H9 (cell line): ENCODE measurements around the gene DIS3L2. TPM values are rescaled to one million over a fixed set of nuclear protein-coding genes. Genes with fewer than 3 reads are reported as not detected.

Experiments
- DNase-seq: peaks from one replicate; pipeline ENCODE4 v3.0.0-alpha.2; 2017
- H2AFZ ChIP-seq: one replicate; pipeline ENCODE4 v1.6.1; 2013; ENCODE audit warnings: mild to moderate bottlenecking, low read length, control low read depth, moderate library complexity
- H2AK5ac ChIP-seq: 2 replicates; pipeline ENCODE4 v1.6.1; 2013; ENCODE audit warnings: low read length, control low read depth, mixed read lengths; ENCODE audit not compliant: insufficient read length
- H2BK120ac ChIP-seq: one replicate; pipeline ENCODE4 v1.6.1; 2013; ENCODE audit warnings: low read depth, mild to moderate bottlenecking, low read length, control low read depth, inconsistent platforms; ENCODE audit not compliant: poor library complexity, severe bottlenecking
- H2BK12ac ChIP-seq: 2 replicates; pipeline ENCODE4 v1.6.1; 2013; ENCODE audit warnings: low read length, control low read depth, mixed read lengths, low read depth; ENCODE audit not compliant: insufficient read length
- H2BK15ac ChIP-seq: 2 replicates; pipeline ENCODE4 v1.6.1; 2013; ENCODE audit warnings: low read depth, low read length, control low read depth
- H2BK20ac ChIP-seq: one replicate; pipeline ENCODE4 v1.6.1; 2013; ENCODE audit warnings: low read depth, mild to moderate bottlenecking, low read length, control low read depth, inconsistent platforms; ENCODE audit not compliant: poor library complexity, severe bottlenecking
- H2BK5ac ChIP-seq: 2 replicates; pipeline ENCODE4 v1.6.1; 2013; ENCODE audit warnings: low read length, control low read depth, mixed read lengths; ENCODE audit not compliant: insufficient read length
- H3K14ac ChIP-seq: 2 replicates; pipeline ENCODE4 v1.6.1; 2013; ENCODE audit warnings: low read length, control low read depth; ENCODE audit not compliant: insufficient read depth
- H3K18ac ChIP-seq: 2 replicates; pipeline ENCODE4 v1.6.1; 2013; ENCODE audit warnings: low read depth, mild to moderate bottlenecking, mixed read lengths, low read length, control low read depth; ENCODE audit not compliant: insufficient read length
- H3K23ac ChIP-seq: 2 replicates; pipeline ENCODE4 v1.6.1; 2013; ENCODE audit warnings: low read length, control low read depth, mixed read lengths, low read depth; ENCODE audit not compliant: insufficient read length
- H3K23me2 ChIP-seq: 2 replicates; pipeline ENCODE4 v1.6.1; 2013; ENCODE audit warnings: low read depth, mild to moderate bottlenecking, mixed read lengths, low read length, control low read depth; ENCODE audit not compliant: insufficient read length, poor library complexity, severe bottlenecking
- H3K27ac ChIP-seq: 2 replicates; pipeline ENCODE4 v1.5.1; 2013; ENCODE audit warnings: low read length, control low read depth, mixed read lengths, low read depth; ENCODE audit not compliant: insufficient read length
- H3K27me3 ChIP-seq: 2 replicates; pipeline ENCODE4 v1.6.1; 2013; ENCODE audit warnings: low read length, control low read depth, inconsistent platforms; ENCODE audit not compliant: insufficient read depth
- H3K4ac ChIP-seq: 2 replicates; pipeline ENCODE4 v1.6.1; 2013; ENCODE audit warnings: low read depth, mild to moderate bottlenecking, control low read depth, inconsistent platforms, low read length, moderate library complexity
- H3K4me1 ChIP-seq: 2 replicates; pipeline ENCODE4 v1.6.1; 2013; ENCODE audit warnings: low read length, control low read depth, inconsistent platforms; ENCODE audit not compliant: insufficient read depth
- H3K4me2 ChIP-seq: 2 replicates; pipeline ENCODE4 v1.6.1; 2013; ENCODE audit warnings: low read length, control low read depth, mixed read lengths; ENCODE audit not compliant: insufficient read length, insufficient read depth
- H3K56ac ChIP-seq: 2 replicates; pipeline ENCODE4 v1.6.1; 2013; ENCODE audit warnings: low read depth, mild to moderate bottlenecking, mixed read lengths, low read length, control low read depth; ENCODE audit not compliant: insufficient read length
- H3K79me1 ChIP-seq: 2 replicates; pipeline ENCODE4 v1.6.1; 2013; ENCODE audit warnings: low read depth, mild to moderate bottlenecking, moderate library complexity, low read length, control low read depth, inconsistent platforms; ENCODE audit not compliant: insufficient read depth, poor library complexity, severe bottlenecking
- H3K79me2 ChIP-seq: 2 replicates; pipeline ENCODE4 v1.6.1; 2013; ENCODE audit warnings: low read length, control low read depth, inconsistent platforms; ENCODE audit not compliant: insufficient read depth
- H3K9ac ChIP-seq: 2 replicates; pipeline ENCODE4 v1.6.1; 2013; ENCODE audit warnings: low read length, control low read depth, mixed read lengths; ENCODE audit not compliant: insufficient read length; ENCODE audit errors: extremely low read depth
- H3K9me3 ChIP-seq: one replicate; pipeline ENCODE4 v1.6.1; 2013; ENCODE audit warnings: low read depth, low read length, inconsistent platforms; ENCODE audit not compliant: control insufficient read depth
- H3T11ph ChIP-seq: one replicate; pipeline ENCODE4 v1.6.1; 2013; ENCODE audit warnings: mild to moderate bottlenecking, low read length, control low read depth, inconsistent platforms
- H4K20me1 ChIP-seq: one replicate; pipeline ENCODE4 v1.6.1; 2013; ENCODE audit not compliant: control insufficient read depth, insufficient read length, insufficient read depth
- H4K5ac ChIP-seq: 2 replicates; pipeline ENCODE4 v1.6.1; 2013; ENCODE audit warnings: low read depth, mild to moderate bottlenecking, mixed read lengths, low read length, control low read depth; ENCODE audit not compliant: insufficient read length
- H4K8ac ChIP-seq: replicated peaks from 2 replicates; pipeline ENCODE4 v1.6.1; 2013; ENCODE audit warnings: low read length, control low read depth, mixed read lengths, low read depth; ENCODE audit not compliant: insufficient read length
- H4K91ac ChIP-seq: 2 replicates; pipeline ENCODE4 v1.6.1; 2013; ENCODE audit warnings: low read depth, mild to moderate bottlenecking, moderate library complexity, mixed read lengths, low read length, control low read depth; ENCODE audit not compliant: insufficient read length
- H3K27ac Mint-ChIP-seq, 3 experiments: 2 replicates in 2 of 3; 3 replicates in 1 of 3; pipeline ENCODE4 v1.8.0; 2020 to 2021; ENCODE audit warnings: mixed read lengths in 3 of 3, mild to moderate bottlenecking in 1 of 3, moderate library complexity in 1 of 3
- H3K27me3 Mint-ChIP-seq: 2 replicates; pipeline ENCODE4 v1.8.0; 2021; ENCODE audit warnings: low read depth, mild to moderate bottlenecking, moderate library complexity, mixed read lengths
- H3K36me3 Mint-ChIP-seq, 3 experiments: 2 replicates in 2 of 3; 3 replicates in 1 of 3; pipeline ENCODE4 v1.8.0; 2020 to 2021; ENCODE audit warnings: low read depth in 3 of 3, mixed read lengths in 3 of 3; ENCODE audit not compliant: insufficient read depth in 1 of 3
- H3K4me1 Mint-ChIP-seq, 2 experiments: 2 replicates each; pipeline ENCODE4 v1.8.0; 2020; ENCODE audit warnings: mixed read lengths in 2 of 2
- H3K4me3 Mint-ChIP-seq, 2 experiments: 2 replicates in 1 of 2; 3 replicates in 1 of 2; pipeline ENCODE4 v1.8.0; 2020 to 2021; ENCODE audit warnings: mild to moderate bottlenecking in 2 of 2, mixed read lengths in 2 of 2, moderate library complexity in 1 of 2
- H3K9me3 Mint-ChIP-seq, 2 experiments: 2 replicates in 1 of 2; 3 replicates in 1 of 2; pipeline ENCODE4 v1.8.0; 2020; ENCODE audit warnings: mild to moderate bottlenecking in 2 of 2, mixed read lengths in 2 of 2, moderate library complexity in 1 of 2
- WGBS: extraction: QIAGEN DNeasy Blood & Tissue Kit; methylation state at CpG from one replicate; pipeline ENCODE4 v1.1.7; 2013; ENCODE audit warnings: missing lambda C conversion rate, low lambda C conversion rate, mixed read lengths; ENCODE audit not compliant: insufficient read length; ENCODE audit errors: extremely low coverage; 5-methylcytosine and 5-hydroxymethylcytosine counted together
- total RNA-seq: library from RNA; stranded (reverse); gene quantifications from 2 replicates; pipeline ENCODE4 v1.2.1, GENCODE V29; 2021
- TF ChIP-seq, protein P1 (sequence below): fragments of 200-600 bp; sonication (generic); conservative IDR thresholded peaks from 3 replicates; pipeline ENCODE4 v1.8.0; 2021; ENCODE audit warnings: antibody characterized with exemption, mild to moderate bottlenecking

The DIS3L2 gene
- total RNA-seq, 1 experiment from 2014 or later: 28.1 TPM

DNA sequence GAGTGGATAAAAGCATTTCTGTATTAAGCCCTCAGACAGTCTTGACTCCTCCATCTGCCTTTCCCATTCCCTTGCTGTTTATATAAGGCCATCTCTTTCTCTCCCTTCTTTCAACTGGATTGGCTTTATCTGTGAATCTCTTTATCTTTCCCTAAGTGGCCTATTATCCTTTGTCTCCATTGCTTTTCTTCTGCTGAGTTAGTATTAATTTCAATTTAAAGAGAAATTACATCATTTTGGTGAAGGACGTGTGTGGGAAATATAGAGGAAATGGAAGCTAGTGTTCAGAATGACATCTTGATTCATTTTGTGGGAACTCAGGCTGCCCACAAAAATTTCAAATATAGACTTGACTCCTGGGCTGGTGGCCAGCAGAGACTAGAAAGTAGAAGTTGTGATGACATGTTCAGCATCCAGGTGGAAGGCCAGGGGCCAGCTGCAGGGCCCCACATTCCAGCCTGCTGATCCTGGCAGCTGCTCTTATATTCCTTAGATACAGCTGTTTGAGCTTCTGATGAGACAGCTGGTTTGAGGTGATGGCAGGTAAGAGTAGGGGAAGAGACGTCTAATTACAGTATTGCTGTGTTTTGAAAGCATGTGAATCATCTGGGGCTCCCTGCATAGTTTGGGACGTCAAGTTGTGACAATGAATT, 52.3 kb downstream of the DIS3L2 start:
- Histone ChIP-seq H3K27me3 (no peaks in the 10 kb centered on the region), H2AFZ (no peak overlapping the region), H3K56ac (no peak overlapping the region), H3K14ac (no peak overlapping the region), H3T11ph (no peak overlapping the region), H3K27ac (no peak overlapping the region), H2BK20ac (no peak overlapping the region), H2BK5ac (no peak overlapping the region), H3K9me3 (no peaks in the 10 kb centered on the region), H4K5ac (no peak overlapping the region), H3K4ac (no peak overlapping the region), H2BK120ac (no peak overlapping the region), H3K18ac (no peak overlapping the region), H4K91ac (no peak overlapping the region), H3K23ac (no peak overlapping the region), H4K8ac (no peak overlapping the region), H3K79me1 (no peaks in the 10 kb centered on the region), H3K79me2 (no peaks in the 10 kb centered on the region), H3K4me2 (no peak overlapping the region), H2BK12ac (no peak overlapping the region), H2AK5ac (no peak overlapping the region), H3K9ac (no peak overlapping the region), H3K23me2 (no peaks in the 10 kb centered on the region), H3K4me1 (0 out of 2 replicates have a peak, but pooled peaks cover 3% of the 10 kb centered on the region), H2BK15ac (no peak overlapping the region), H4K20me1 (no peaks in the 10 kb centered on the region)
- TF ChIP-seq, protein P1, sequence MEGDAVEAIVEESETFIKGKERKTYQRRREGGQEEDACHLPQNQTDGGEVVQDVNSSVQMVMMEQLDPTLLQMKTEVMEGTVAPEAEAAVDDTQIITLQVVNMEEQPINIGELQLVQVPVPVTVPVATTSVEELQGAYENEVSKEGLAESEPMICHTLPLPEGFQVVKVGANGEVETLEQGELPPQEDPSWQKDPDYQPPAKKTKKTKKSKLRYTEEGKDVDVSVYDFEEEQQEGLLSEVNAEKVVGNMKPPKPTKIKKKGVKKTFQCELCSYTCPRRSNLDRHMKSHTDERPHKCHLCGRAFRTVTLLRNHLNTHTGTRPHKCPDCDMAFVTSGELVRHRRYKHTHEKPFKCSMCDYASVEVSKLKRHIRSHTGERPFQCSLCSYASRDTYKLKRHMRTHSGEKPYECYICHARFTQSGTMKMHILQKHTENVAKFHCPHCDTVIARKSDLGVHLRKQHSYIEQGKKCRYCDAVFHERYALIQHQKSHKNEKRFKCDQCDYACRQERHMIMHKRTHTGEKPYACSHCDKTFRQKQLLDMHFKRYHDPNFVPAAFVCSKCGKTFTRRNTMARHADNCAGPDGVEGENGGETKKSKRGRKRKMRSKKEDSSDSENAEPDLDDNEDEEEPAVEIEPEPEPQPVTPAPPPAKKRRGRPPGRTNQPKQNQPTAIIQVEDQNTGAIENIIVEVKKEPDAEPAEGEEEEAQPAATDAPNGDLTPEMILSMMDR: no peak
- Mint-ChIP-seq H3K4me1 (peaks cover 16 to 17% of the 10 kb centered on the region in 2 experiments), H3K4me3 (no peak overlapping the region), H3K36me3 (peaks cover 0 to 5% (median 0%) of the 10 kb centered on the region in 3 experiments; a peak in 3 of 7 replicates), H3K27ac (no peak overlapping the region), H3K9me3 (no peaks in the 10 kb centered on the region), H3K27me3 (no peaks in the 10 kb centered on the region)
- DNase-seq: no peak
- no CpG with 5 or more reads among the region's 3 CpGs for WGBS
